ENCODE results near the gene FMNL3. TPM values are rescaled to one million over a fixed set of nuclear protein-coding genes. Genes with fewer than 3 reads are reported as not detected.

The FMNL3 gene
- polyA plus RNA-seq, 1 donor from 2014 or later = 9.3 TPM

GRCh38 chr12:49689237-49689636 is 18.0 kb downstream of the FMNL3 start:
- no peaks in the 10 kb centered on the region for H3F3A ChIP-seq (ENCODE audit: insufficient read depth, low read length, poor library complexity, severe bottlenecking)
- no peak overlapping the region for H2AFZ ChIP-seq (ENCODE audit: low read depth, low read length)
- TF ChIP-seq MXI1 (conservative IDR thresholded peaks at IDR 0.05; ENCODE audit: poor library complexity, severe bottlenecking) (no peak), EP300 (conservative IDR thresholded peaks at IDR 0.05; ENCODE audit: poor library complexity, severe bottlenecking) (no peak), POLR2AphosphoS5 (IDR thresholded peaks at IDR 0.05) (no peak), REST (IDR thresholded peaks at IDR 0.05; ENCODE audit: borderline replicate concordance) (no peak), EZH2 (IDR thresholded peaks at IDR 0.05; ENCODE audit: borderline replicate concordance, insufficient read depth, low read length, poor library complexity, severe bottlenecking) (no peak), CTCF (IDR thresholded peaks at IDR 0.05; ENCODE audit: poor library complexity, severe bottlenecking) (no peak), TAF1 (IDR thresholded peaks at IDR 0.05; ENCODE audit: low read depth) (no peak), RAD21 (conservative IDR thresholded peaks at IDR 0.05) (no peak), SMC3 (conservative IDR thresholded peaks at IDR 0.05; ENCODE audit: poor library complexity) (no peak)
- no peaks in the 10 kb centered on the region for H4K20me1 ChIP-seq (ENCODE audit: insufficient read depth)
- no peak overlapping the region for H3K9ac ChIP-seq (ENCODE audit: low read length)
- no peaks in the 10 kb centered on the region for H3K27me3 ChIP-seq (ENCODE audit: insufficient read depth, low read depth, low read length)
- H3K36me3 ChIP-seq (ENCODE audit: insufficient read depth, low read length) = no peaks in the 10 kb centered on the region
- no peaks in the 10 kb centered on the region for H3K9me2 ChIP-seq (ENCODE audit: insufficient read depth, low read length)
- no peak overlapping the region for H3K4me2 ChIP-seq (ENCODE audit: low read length)
- no peak overlapping the region for H3K4me3 ChIP-seq (ENCODE audit: low read length)
- no peaks in the 10 kb centered on the region for H3K9me3 ChIP-seq (ENCODE audit: low read length)
- no peak overlapping the region for H3K27ac ChIP-seq (ENCODE audit: low read length)
- no peaks in the 10 kb centered on the region for H3K79me2 ChIP-seq (replicated peaks; ENCODE audit: insufficient read depth, low read length)

- H4K20me1 ChIP-seq (ENCODE audit: insufficient read depth) = no peaks in the 10 kb centered on the region
- H3K4me3 ChIP-seq (ENCODE audit: low read length) = no peak overlapping the region
- no peak overlapping the region for H2AFZ ChIP-seq (ENCODE audit: low read depth, low read length)
- no peaks in the 10 kb centered on the region for H3K79me2 ChIP-seq (replicated peaks; ENCODE audit: insufficient read depth, low read length)
- no peak overlapping the region for H3K4me2 ChIP-seq (ENCODE audit: low read length)
- no peaks in the 10 kb centered on the region for H3K9me3 ChIP-seq (ENCODE audit: low read length)
- no peaks in the 10 kb centered on the region for H3K27me3 ChIP-seq (ENCODE audit: insufficient read depth, low read depth, low read length)
- H3F3A ChIP-seq (ENCODE audit: insufficient read depth, low read length, poor library complexity, severe bottlenecking) = no peaks in the 10 kb centered on the region
- no peak overlapping the region for H3K9ac ChIP-seq (ENCODE audit: low read length)
- H3K27ac ChIP-seq (ENCODE audit: low read length) = no peak overlapping the region
- no peaks in the 10 kb centered on the region for H3K9me2 ChIP-seq (ENCODE audit: insufficient read depth, low read length)
- no peaks in the 10 kb centered on the region for H3K36me3 ChIP-seq (ENCODE audit: insufficient read depth, low read length)
- TF ChIP-seq MXI1 (conservative IDR thresholded peaks at IDR 0.05; ENCODE audit: poor library complexity, severe bottlenecking) = no peak
- no peak for TF ChIP-seq TAF1 (IDR thresholded peaks at IDR 0.05; ENCODE audit: low read depth)
- TF ChIP-seq EP300 (conservative IDR thresholded peaks at IDR 0.05; ENCODE audit: poor library complexity, severe bottlenecking) = no peak
- TF ChIP-seq EZH2 (IDR thresholded peaks at IDR 0.05; ENCODE audit: borderline replicate concordance, insufficient read depth, low read length, poor library complexity, severe bottlenecking) = no peak
- no peak for TF ChIP-seq CTCF (IDR thresholded peaks at IDR 0.05; ENCODE audit: poor library complexity, severe bottlenecking)
- TF ChIP-seq REST (IDR thresholded peaks at IDR 0.05; ENCODE audit: borderline replicate concordance) = no peak
- TF ChIP-seq RAD21 (conservative IDR thresholded peaks at IDR 0.05) = no peak
- no peak for TF ChIP-seq POLR2AphosphoS5 (IDR thresholded peaks at IDR 0.05)
- no peak for TF ChIP-seq SMC3 (conservative IDR thresholded peaks at IDR 0.05; ENCODE audit: poor library complexity)
Measured at GRCh38 chr12:49687941-49688340, 19.3 kb downstream of the FMNL3 start.
